ENCODE measurements around the gene TNFRSF14.
"Not testable (repeated sequence)": the region's sequence is repeated elsewhere in the genome, so short reads cannot be mapped to it uniquely, and the experiment has no call there.

Gene TNFRSF14

GRCh38 chr1:2539312-2539907 lies 16.8 kb upstream of the TNFRSF14 start:
- DNase-seq, result no peak

- no peak for DNase-seq
These were observed 15.2 kb upstream of the TNFRSF14 start for GRCh38 chr1:2540816-2541492.

- DNase-seq, result no peak
These were observed 14.4 kb upstream of the TNFRSF14 start for GRCh38 chr1:2541619-2542245.

- DNase-seq, result no peak
These were observed 13.8 kb upstream of the TNFRSF14 start for GRCh38 chr1:2542246-2542915.

GRCh38 chr1:2543543-2544092 lies 12.6 kb upstream of the TNFRSF14 start:
- peak; percentile 33 for DNase-seq

- DNase-seq, result no peak
These were observed 11.9 kb upstream of the TNFRSF14 start for GRCh38 chr1:2544093-2544874.

GRCh38 chr1:2544875-2545640 lies 11.1 kb upstream of the TNFRSF14 start:
- no peak for DNase-seq

- DNase-seq, result peak; percentile 85
These were observed 10.2 kb upstream of the TNFRSF14 start for GRCh38 chr1:2545754-2546514.

- peak; percentile 76 for DNase-seq
These were observed 9.5 kb upstream of the TNFRSF14 start for GRCh38 chr1:2546515-2547209.

GRCh38 chr1:2547210-2548067 lies 8.7 kb upstream of the TNFRSF14 start:
- peak; percentile 32 for DNase-seq

- peak; percentile 73 for DNase-seq
These were observed 8.0 kb upstream of the TNFRSF14 start for GRCh38 chr1:2548068-2548589.

GRCh38 chr1:2549367-2550029 lies 6.7 kb upstream of the TNFRSF14 start:
- not testable (repeated sequence) for DNase-seq

GRCh38 chr1:2550309-2550861 lies 5.8 kb upstream of the TNFRSF14 start:
- not testable (repeated sequence) for DNase-seq

GRCh38 chr1:2551544-2551943 lies 4.6 kb upstream of the TNFRSF14 start:
- not testable (repeated sequence) for DNase-seq

- no peak for DNase-seq
These were observed 4.0 kb upstream of the TNFRSF14 start for GRCh38 chr1:2552189-2552588.

- DNase-seq, result not testable (repeated sequence)
These were observed 3.1 kb upstream of the TNFRSF14 start for GRCh38 chr1:2553076-2553475.

- DNase-seq, result no peak
These were observed 2.1 kb upstream of the TNFRSF14 start for GRCh38 chr1:2553871-2554620.

Measured in T-helper 9 cell (primary cell).